ENCODE measurements around the gene GBX1.

GBX1 gene

GRCh38 chr7:151173386-151174245 lies 6.1 kb upstream of the GBX1 start:
- DNase-seq (ENCODE audit: low spot score) = no peak

DNA sequence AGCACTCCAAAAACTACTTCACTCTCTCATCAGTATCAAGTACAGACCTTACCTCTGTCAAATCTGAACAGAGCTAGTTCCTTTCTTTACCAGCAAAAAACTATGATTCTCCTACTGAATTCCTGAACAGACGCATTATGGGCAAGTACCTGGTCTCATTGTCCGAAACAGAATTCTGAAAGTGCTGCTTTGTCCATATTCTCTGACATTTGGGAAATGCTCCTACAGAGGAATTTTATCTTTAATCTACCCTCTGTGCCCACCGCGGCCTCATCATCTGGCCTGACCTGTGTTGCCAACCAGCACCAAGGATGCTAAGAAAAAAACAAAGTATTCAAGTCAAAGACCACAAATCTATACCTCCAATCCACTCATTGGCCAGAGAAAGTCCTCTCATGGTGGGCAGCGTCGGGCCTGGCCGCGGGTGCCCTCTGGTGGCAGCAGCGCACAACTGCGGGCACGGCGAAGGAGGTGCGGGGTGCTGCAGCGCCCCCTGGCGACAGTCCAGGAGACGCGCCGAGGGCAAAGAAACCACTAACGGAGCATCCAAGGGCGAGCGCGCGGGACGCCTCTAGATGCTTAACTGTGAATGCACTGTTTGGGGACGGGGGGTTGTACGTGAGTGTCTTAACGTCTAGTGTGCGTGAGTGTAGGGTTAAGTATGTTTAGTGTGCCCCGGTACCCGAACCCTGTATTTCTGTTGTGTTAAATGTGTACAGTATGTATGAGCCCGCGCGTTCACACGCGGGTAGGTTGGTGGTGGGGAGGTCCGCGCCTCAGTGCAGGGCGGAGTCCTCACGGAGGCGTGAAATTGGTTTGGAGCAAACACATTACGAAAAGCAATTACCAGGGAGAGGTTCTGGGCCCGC lies 5.0 kb upstream of the GBX1 start:
- DNase-seq (ENCODE audit: low spot score) = peak; percentile 95

DNA sequence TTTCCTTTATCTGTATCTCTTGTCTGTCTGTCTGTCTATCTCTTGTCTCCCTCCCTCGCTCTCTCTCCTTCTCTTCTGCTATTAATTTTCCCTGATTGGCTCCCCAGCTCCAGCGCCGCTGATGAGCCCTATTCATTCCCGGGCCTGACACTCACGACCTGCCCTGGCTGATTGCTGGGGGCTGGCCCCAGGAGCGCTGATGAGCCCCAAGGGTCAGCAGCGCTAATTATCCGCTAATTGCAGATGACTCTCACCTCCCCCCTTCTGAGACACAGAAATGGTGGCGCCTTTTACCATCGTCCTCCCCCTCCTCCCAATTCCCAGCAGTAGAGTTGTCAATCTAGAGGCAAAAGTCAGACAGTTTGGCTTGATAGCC lies 1.3 kb upstream of the GBX1 start:
- DNase-seq (ENCODE audit: low spot score) = no peak

- peak; percentile 64 for DNase-seq (ENCODE audit: low spot score)
Observed at GRCh38 chr7:151168003-151168786, 701 bp upstream of the GBX1 start.

- DNase-seq (ENCODE audit: low spot score) = no peak
Observed at GRCh38 chr7:151166629-151167196, 781 bp downstream of the GBX1 start.

GRCh38 chr7:151161757-151162156 lies 5.7 kb downstream of the GBX1 start:
- DNase-seq (ENCODE audit: low spot score) = no peak

- no peak for DNase-seq (ENCODE audit: low spot score)
Observed at GRCh38 chr7:151157645-151158329, 9.7 kb downstream of the GBX1 start.

DNA sequence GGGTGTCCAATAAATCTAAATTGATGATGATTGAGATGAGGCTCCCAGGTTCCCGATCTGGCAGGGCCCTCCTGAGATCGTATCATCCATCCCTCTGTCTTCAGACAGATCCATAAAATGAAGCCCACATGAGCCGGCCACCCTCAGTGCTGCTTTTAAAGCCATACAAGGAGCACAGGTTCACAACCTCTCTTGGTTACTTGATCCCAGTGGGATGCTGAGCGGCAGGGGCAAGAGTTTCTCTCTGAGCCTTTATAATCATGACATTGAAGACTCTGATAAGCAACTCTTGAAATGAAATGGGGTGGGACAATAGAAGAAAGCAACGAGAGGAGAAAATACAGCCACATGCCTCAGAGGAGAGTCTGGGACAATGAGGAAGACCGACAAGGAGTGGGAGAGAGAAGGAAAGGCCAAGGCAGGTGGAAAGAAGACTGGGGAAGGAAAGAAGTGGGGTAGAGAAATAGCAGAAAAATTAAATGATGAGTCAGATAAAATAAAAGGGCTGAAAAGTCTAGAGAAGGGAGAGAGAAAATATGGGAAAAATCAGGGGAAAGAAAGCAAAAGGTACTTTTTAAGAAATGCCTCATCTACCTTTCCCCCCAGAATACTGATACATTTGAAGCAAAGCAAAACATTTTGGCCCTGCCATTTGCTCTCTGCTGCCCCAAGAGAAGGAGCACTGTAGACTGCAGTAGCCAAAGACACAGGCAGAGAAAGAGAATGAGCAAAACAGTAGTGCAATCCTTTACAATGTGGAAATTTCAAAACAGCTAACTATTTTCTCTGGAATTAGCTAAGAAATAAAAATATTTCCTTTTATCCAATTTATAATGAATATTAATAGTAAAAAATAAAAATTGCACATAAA lies 14.6 kb downstream of the GBX1 start:
- no peak for DNase-seq (ENCODE audit: low spot score)

DNA sequence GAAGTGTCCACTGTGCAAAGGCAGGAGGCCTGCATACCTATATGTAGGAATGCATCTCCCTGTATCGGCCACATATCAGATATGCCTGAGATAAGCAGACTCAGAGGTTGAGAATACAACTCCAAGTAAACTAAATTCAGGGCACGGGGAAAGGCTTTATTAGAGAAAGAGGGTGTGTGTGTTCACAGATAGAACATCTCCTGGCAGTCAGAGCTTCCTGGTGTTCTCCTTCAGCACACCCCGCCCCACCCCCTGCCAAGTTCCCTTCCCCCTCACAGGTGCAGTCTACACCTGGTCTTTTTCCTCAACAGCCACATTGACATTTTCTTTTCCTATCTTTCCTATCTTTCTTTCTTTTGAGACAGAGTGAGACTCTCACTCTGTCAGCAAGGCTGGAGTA lies 17.1 kb downstream of the GBX1 start:
- no peak for DNase-seq (ENCODE audit: low spot score)

- no peak for DNase-seq (ENCODE audit: low spot score)
Observed at GRCh38 chr7:151148319-151149259, 18.9 kb downstream of the GBX1 start.

DNA sequence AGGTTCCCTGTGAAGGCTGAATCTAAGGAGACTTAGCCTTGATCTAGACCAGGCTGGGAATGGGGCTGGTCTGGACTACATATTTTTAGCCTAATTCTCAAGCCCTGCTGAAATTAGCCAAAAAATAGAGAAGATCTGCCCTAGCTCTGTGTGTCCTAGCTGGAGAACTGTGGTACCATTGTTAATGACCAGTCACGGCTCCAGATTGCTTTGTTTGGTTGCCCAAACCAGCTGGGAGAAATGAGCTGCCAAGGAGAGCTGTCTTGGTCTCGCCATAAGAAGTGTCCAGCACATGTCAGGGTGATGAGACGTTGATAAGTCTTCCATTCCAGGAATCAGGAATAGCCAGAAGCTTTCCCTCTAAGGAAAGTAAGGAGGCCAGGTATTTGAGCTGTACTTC lies 20.7 kb downstream of the GBX1 start:
- DNase-seq (ENCODE audit: low spot score) = no peak

GRCh38 chr7:151144387-151144786 lies 23.1 kb downstream of the GBX1 start:
- DNase-seq (ENCODE audit: low spot score) = no peak

DNA sequence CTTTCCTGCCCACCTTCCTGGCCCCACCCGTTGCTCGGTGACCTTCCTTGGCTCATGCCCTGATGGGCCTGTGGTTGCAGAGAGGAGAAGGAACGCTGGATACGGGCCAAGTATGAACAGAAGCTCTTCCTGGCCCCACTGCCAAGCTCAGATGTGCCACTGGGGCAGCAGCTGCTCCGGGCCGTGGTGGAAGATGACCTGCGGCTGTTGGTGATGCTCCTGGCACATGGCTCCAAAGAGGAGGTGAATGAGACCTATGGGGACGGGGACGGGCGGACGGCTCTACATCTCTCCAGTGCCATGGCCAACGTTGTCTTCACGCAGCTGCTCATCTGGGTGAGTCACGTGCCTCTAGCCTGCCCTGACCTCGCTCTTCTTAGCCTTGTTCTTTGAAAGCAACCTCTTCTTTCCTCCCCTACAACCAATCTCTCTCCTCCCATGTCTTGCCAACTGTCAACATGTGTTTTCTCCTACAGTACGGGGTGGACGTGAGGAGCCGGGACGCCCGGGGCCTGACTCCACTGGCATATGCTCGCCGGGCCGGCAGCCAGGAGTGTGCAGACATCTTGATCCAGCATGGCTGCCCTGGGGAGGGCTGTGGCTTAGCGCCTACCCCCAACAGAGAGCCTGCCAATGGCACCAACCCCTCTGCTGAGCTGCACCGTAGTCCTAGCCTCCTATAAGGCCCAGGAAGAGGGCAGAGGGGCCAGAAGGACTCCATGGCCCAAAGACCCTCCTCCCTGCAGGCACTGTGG lies 24.1 kb downstream of the GBX1 start:
- DNase-seq (ENCODE audit: low spot score) = no peak

DNA sequence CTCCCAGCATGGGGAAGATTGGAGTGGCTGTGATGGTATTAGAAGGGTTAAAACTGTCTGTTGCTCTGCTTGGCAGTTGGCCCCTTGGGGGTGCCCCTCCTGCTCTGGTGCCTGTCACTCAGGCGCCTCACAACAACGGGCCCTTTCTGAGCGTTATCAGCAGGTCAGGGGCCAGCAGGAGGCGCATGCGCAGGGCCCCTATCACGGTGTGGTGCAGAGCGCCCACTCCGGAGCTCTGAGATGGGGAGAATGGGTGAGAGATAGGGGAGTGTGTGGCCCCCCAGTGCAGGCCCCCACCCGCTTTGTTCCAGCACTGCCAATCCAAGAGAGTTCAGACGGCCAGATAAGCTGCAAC lies 24.8 kb downstream of the GBX1 start:
- no peak for DNase-seq (ENCODE audit: low spot score)

DNA sequence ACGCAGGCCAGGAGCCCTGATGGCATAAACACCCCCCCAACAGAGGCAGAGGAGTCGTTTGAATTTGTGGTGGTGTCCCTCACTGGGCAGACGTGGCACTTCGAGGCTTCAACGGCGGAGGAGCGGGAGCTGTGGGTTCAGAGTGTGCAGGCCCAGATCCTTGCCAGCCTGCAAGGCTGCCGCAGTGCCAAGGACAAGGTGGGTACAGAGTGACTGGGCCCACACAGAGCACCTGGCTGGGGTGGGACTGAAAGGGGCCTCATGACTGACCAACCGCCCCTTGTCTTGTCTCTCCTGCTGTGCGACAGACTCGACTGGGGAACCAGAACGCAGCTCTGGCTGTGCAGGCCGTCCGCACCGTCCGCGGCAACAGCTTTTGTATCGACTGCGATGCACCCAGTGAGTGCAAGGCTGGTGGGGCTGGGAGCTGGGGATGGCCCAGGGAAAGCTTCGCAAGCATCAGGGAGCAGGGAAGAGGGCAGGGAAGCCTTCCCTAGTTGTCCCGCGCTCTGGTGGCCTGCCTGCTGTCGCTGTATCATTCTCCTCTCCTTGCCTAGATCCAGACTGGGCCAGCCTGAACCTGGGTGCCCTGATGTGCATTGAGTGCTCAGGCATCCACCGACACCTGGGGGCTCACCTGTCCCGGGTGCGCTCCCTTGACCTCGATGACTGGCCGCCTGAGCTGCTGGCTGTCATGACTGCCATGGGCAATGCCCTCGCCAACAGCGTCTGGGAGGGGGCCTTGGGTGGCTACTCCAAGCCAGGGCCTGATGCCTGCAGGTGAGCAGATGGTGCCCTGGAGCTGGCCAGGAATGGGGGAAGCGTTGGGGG lies 25.4 kb downstream of the GBX1 start:
- DNase-seq (ENCODE audit: low spot score) = no peak

- DNase-seq (ENCODE audit: low spot score) = no peak
Observed at GRCh38 chr7:151141311-151141854, 26.1 kb downstream of the GBX1 start.

DNA sequence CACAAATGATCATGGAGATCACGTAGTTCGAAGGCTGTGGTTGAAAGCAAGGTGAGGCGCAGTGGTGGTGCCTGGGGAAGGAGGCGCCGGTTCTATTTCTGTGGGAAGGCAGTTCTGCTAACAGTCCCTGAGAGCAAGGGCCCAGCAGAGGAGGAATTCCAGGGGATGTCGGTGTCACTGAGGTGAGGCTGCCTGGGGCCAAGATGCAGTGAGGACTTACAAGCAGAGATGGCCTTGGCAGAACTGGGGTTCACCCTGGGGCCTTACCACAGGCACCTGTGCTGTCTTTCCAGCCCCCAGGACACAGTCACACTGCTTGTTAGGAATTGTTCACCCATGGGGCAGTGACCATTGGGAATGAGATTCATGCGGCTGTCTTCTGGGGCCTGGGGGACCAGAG lies 26.7 kb downstream of the GBX1 start:
- DNase-seq (ENCODE audit: low spot score) = no peak

GRCh38 chr7:151139791-151140190 lies 27.7 kb downstream of the GBX1 start:
- no peak for DNase-seq (ENCODE audit: low spot score)
